Measurements from ENCODE around the gene ADCY5.

The ADCY5 gene

GRCh38 chr3:123480428-123480827 is 31.5 kb upstream of the ADCY5 start:
- H3K27me3 ChIP-seq (ENCODE audit: insufficient read depth, low read length, poor library complexity), result no peaks in the 10 kb centered on the region
- H3K9ac ChIP-seq (ENCODE audit: low read length), result no peak overlapping the region
- H4K8ac ChIP-seq (ENCODE audit: low read depth, low read length), result no peak overlapping the region
- H3K36me3 ChIP-seq (ENCODE audit: control insufficient read depth, insufficient read depth, low read length), result no peaks in the 10 kb centered on the region
- H3K23ac ChIP-seq (ENCODE audit: low read length), result no peak overlapping the region
- no peak overlapping the region for H3K4me2 ChIP-seq (ENCODE audit: low read length)
- H3K79me1 ChIP-seq (ENCODE audit: low read length), result no peaks in the 10 kb centered on the region
- H4K5ac ChIP-seq (ENCODE audit: low read length), result no peak overlapping the region
- WGBS (ENCODE audit: extremely low coverage, insufficient coverage, low lambda C conversion rate), result no CpG with 5 or more reads among the region's 4 CpGs
- H3K4me3 ChIP-seq (ENCODE audit: low read length), result no peak overlapping the region
- no peak overlapping the region for H2BK120ac ChIP-seq (ENCODE audit: low read depth, low read length)
- H2BK15ac ChIP-seq (replicated peaks; ENCODE audit: low read depth), result no peak overlapping the region
- no peaks in the 10 kb centered on the region for H3K79me2 ChIP-seq (ENCODE audit: control insufficient read depth, insufficient read depth, low read length)
- H3K56ac ChIP-seq (ENCODE audit: low read length), result no peak overlapping the region
- no peak overlapping the region for H2AK5ac ChIP-seq (ENCODE audit: low read length)
- no peak overlapping the region for H3K18ac ChIP-seq (ENCODE audit: low read length)
- no peaks in the 10 kb centered on the region for H3K4me1 ChIP-seq (ENCODE audit: control insufficient read depth, low read depth, low read length)
- no peak overlapping the region for H3K4ac ChIP-seq (ENCODE audit: low read depth, low read length)
- H3K27ac ChIP-seq (ENCODE audit: low read depth, low read length), result no peak overlapping the region
- no peak overlapping the region for H2BK5ac ChIP-seq (ENCODE audit: low read length)
- no peak for DNase-seq

DNA sequence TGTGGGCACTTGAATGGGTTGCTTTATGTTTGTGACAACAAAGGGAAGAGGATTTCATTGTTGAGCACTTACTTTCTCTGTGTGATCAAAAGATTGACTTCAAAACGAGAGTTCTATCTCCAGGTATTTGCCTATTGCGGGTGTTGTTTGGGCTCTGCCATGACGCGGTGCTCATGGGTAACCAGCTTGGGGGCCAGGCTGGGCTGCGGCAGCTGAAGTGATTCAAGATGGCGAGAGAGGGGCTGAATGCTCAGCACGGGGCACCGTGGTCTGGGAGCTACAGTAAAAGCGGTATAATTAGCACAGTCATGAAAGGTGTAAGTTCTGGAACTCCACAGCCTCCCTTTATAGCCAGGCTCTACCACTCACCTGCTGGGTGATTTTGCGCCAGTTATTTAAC is 31.0 kb upstream of the ADCY5 start:
- Histone ChIP-seq H3K9ac (ENCODE audit: low read length) (no peak overlapping the region), H4K8ac (ENCODE audit: low read depth, low read length) (no peak overlapping the region), H3K36me3 (ENCODE audit: control insufficient read depth, insufficient read depth, low read length) (no peaks in the 10 kb centered on the region), H3K4me1 (ENCODE audit: control insufficient read depth, low read depth, low read length) (no peaks in the 10 kb centered on the region), H2BK15ac (replicated peaks; ENCODE audit: low read depth) (no peak overlapping the region), H3K4me2 (ENCODE audit: low read length) (no peak overlapping the region), H3K4ac (ENCODE audit: low read depth, low read length) (no peak overlapping the region), H2BK120ac (ENCODE audit: low read depth, low read length) (no peak overlapping the region), H3K79me1 (ENCODE audit: low read length) (no peaks in the 10 kb centered on the region), H3K56ac (ENCODE audit: low read length) (no peak overlapping the region), H3K27ac (ENCODE audit: low read depth, low read length) (no peak overlapping the region), H3K4me3 (ENCODE audit: low read length) (no peak overlapping the region), H3K18ac (ENCODE audit: low read length) (no peak overlapping the region), H3K23ac (ENCODE audit: low read length) (no peak overlapping the region), H3K79me2 (ENCODE audit: control insufficient read depth, insufficient read depth, low read length) (no peaks in the 10 kb centered on the region), H2BK5ac (ENCODE audit: low read length) (no peak overlapping the region), H4K5ac (ENCODE audit: low read length) (no peak overlapping the region), H2AK5ac (ENCODE audit: low read length) (no peak overlapping the region), H3K27me3 (ENCODE audit: insufficient read depth, low read length, poor library complexity) (no peaks in the 10 kb centered on the region)
- no CpG with 5 or more reads among the region's 10 CpGs for WGBS (ENCODE audit: extremely low coverage, insufficient coverage, low lambda C conversion rate)
- DNase-seq, result no peak

GRCh38 chr3:123478314-123478713 is 29.4 kb upstream of the ADCY5 start:
- no peak overlapping the region for H3K56ac ChIP-seq (ENCODE audit: low read length)
- H3K18ac ChIP-seq (ENCODE audit: low read length), result no peak overlapping the region
- no peak overlapping the region for H3K9ac ChIP-seq (ENCODE audit: low read length)
- no peak overlapping the region for H3K27ac ChIP-seq (ENCODE audit: low read depth, low read length)
- H2BK15ac ChIP-seq (replicated peaks; ENCODE audit: low read depth), result no peak overlapping the region
- H3K4me2 ChIP-seq (ENCODE audit: low read length), result no peak overlapping the region
- no peaks in the 10 kb centered on the region for H3K79me2 ChIP-seq (ENCODE audit: control insufficient read depth, insufficient read depth, low read length)
- no peak overlapping the region for H4K5ac ChIP-seq (ENCODE audit: low read length)
- no peaks in the 10 kb centered on the region for H3K79me1 ChIP-seq (ENCODE audit: low read length)
- no peak overlapping the region for H3K4ac ChIP-seq (ENCODE audit: low read depth, low read length)
- no peaks in the 10 kb centered on the region for H3K27me3 ChIP-seq (ENCODE audit: insufficient read depth, low read length, poor library complexity)
- no peak overlapping the region for H4K8ac ChIP-seq (ENCODE audit: low read depth, low read length)
- H3K4me3 ChIP-seq (ENCODE audit: low read length), result no peak overlapping the region
- no peaks in the 10 kb centered on the region for H3K4me1 ChIP-seq (ENCODE audit: control insufficient read depth, low read depth, low read length)
- WGBS (ENCODE audit: extremely low coverage, insufficient coverage, low lambda C conversion rate), result no CpG with 5 or more reads among the region's 2 CpGs
- DNase-seq, result no peak
- no peak overlapping the region for H2BK5ac ChIP-seq (ENCODE audit: low read length)
- no peak overlapping the region for H3K23ac ChIP-seq (ENCODE audit: low read length)
- no peaks in the 10 kb centered on the region for H3K36me3 ChIP-seq (ENCODE audit: control insufficient read depth, insufficient read depth, low read length)
- H2AK5ac ChIP-seq (ENCODE audit: low read length), result no peak overlapping the region
- no peak overlapping the region for H2BK120ac ChIP-seq (ENCODE audit: low read depth, low read length)

GRCh38 chr3:123476967-123477750 is 28.3 kb upstream of the ADCY5 start:
- Histone ChIP-seq H2BK15ac (replicated peaks; ENCODE audit: low read depth) (no peak overlapping the region), H4K8ac (ENCODE audit: low read depth, low read length) (no peak overlapping the region), H4K5ac (ENCODE audit: low read length) (no peak overlapping the region), H3K27ac (ENCODE audit: low read depth, low read length) (no peak overlapping the region), H3K36me3 (ENCODE audit: control insufficient read depth, insufficient read depth, low read length) (no peaks in the 10 kb centered on the region), H3K9ac (ENCODE audit: low read length) (no peak overlapping the region), H3K56ac (ENCODE audit: low read length) (no peak overlapping the region), H3K27me3 (ENCODE audit: insufficient read depth, low read length, poor library complexity) (no peaks in the 10 kb centered on the region), H3K23ac (ENCODE audit: low read length) (no peak overlapping the region), H2BK120ac (ENCODE audit: low read depth, low read length) (no peak overlapping the region), H3K79me1 (ENCODE audit: low read length) (no peaks in the 10 kb centered on the region), H2AK5ac (ENCODE audit: low read length) (no peak overlapping the region), H3K4me2 (ENCODE audit: low read length) (no peak overlapping the region), H2BK5ac (ENCODE audit: low read length) (no peak overlapping the region), H3K79me2 (ENCODE audit: control insufficient read depth, insufficient read depth, low read length) (no peaks in the 10 kb centered on the region), H3K4me3 (ENCODE audit: low read length) (no peak overlapping the region), H3K4me1 (ENCODE audit: control insufficient read depth, low read depth, low read length) (no peaks in the 10 kb centered on the region), H3K4ac (ENCODE audit: low read depth, low read length) (no peak overlapping the region), H3K18ac (ENCODE audit: low read length) (no peak overlapping the region)
- DNase-seq, result no peak
- no CpG with 5 or more reads among the region's 15 CpGs for WGBS (ENCODE audit: extremely low coverage, insufficient coverage, low lambda C conversion rate)

- Histone ChIP-seq H3K18ac (ENCODE audit: low read length) (no peak overlapping the region), H2BK120ac (ENCODE audit: low read depth, low read length) (no peak overlapping the region), H3K36me3 (ENCODE audit: control insufficient read depth, insufficient read depth, low read length) (no peaks in the 10 kb centered on the region), H3K79me2 (ENCODE audit: control insufficient read depth, insufficient read depth, low read length) (no peaks in the 10 kb centered on the region), H3K9ac (ENCODE audit: low read length) (no peak overlapping the region), H3K4me1 (ENCODE audit: control insufficient read depth, low read depth, low read length) (no peaks in the 10 kb centered on the region), H3K23ac (ENCODE audit: low read length) (no peak overlapping the region), H3K79me1 (ENCODE audit: low read length) (no peaks in the 10 kb centered on the region), H3K27ac (ENCODE audit: low read depth, low read length) (no peak overlapping the region), H3K27me3 (ENCODE audit: insufficient read depth, low read length, poor library complexity) (no peaks in the 10 kb centered on the region), H3K4ac (ENCODE audit: low read depth, low read length) (no peak overlapping the region), H3K56ac (ENCODE audit: low read length) (no peak overlapping the region), H4K8ac (ENCODE audit: low read depth, low read length) (no peak overlapping the region), H3K4me3 (ENCODE audit: low read length) (no peak overlapping the region), H2BK15ac (replicated peaks; ENCODE audit: low read depth) (no peak overlapping the region), H2AK5ac (ENCODE audit: low read length) (no peak overlapping the region), H4K5ac (ENCODE audit: low read length) (no peak overlapping the region), H2BK5ac (ENCODE audit: low read length) (no peak overlapping the region), H3K4me2 (ENCODE audit: low read length) (no peak overlapping the region)
- DNase-seq, result no peak
- WGBS (ENCODE audit: extremely low coverage, insufficient coverage, low lambda C conversion rate), result no CpG with 5 or more reads among the region's 7 CpGs
These were observed 26.9 kb upstream of the ADCY5 start for GRCh38 chr3:123475786-123476185.

GRCh38 chr3:123471106-123471505 is 22.2 kb upstream of the ADCY5 start:
- Histone ChIP-seq H2AK5ac (ENCODE audit: low read length) (no peak overlapping the region), H2BK120ac (ENCODE audit: low read depth, low read length) (no peak overlapping the region), H3K4me1 (ENCODE audit: control insufficient read depth, low read depth, low read length) (no peaks in the 10 kb centered on the region), H3K4me2 (ENCODE audit: low read length) (no peak overlapping the region), H3K18ac (ENCODE audit: low read length) (no peak overlapping the region), H3K79me1 (ENCODE audit: low read length) (no peaks in the 10 kb centered on the region), H4K5ac (ENCODE audit: low read length) (no peak overlapping the region), H4K8ac (ENCODE audit: low read depth, low read length) (no peak overlapping the region), H3K23ac (ENCODE audit: low read length) (no peak overlapping the region), H2BK5ac (ENCODE audit: low read length) (no peak overlapping the region), H3K4ac (ENCODE audit: low read depth, low read length) (no peak overlapping the region), H3K27me3 (ENCODE audit: insufficient read depth, low read length, poor library complexity) (no peaks in the 10 kb centered on the region), H3K56ac (ENCODE audit: low read length) (no peak overlapping the region), H3K4me3 (ENCODE audit: low read length) (no peak overlapping the region), H3K79me2 (ENCODE audit: control insufficient read depth, insufficient read depth, low read length) (no peaks in the 10 kb centered on the region), H3K27ac (ENCODE audit: low read depth, low read length) (no peak overlapping the region), H2BK15ac (replicated peaks; ENCODE audit: low read depth) (no peak overlapping the region), H3K36me3 (ENCODE audit: control insufficient read depth, insufficient read depth, low read length) (no peaks in the 10 kb centered on the region), H3K9ac (ENCODE audit: low read length) (no peak overlapping the region)
- no CpG with 5 or more reads among the region's 5 CpGs for WGBS (ENCODE audit: extremely low coverage, insufficient coverage, low lambda C conversion rate)
- no peak for DNase-seq
